NB4 (cell line): ENCODE data around the gene ZDHHC4.

Source experiments
- DNase-seq: peaks from one replicate; pipeline ENCODE4 v3.0.0; 2010; ENCODE audit warnings: low read depth
- H3K4me3 ChIP-seq: one replicate; pipeline ENCODE4 v1.5.1; 2011; ENCODE audit warnings: mild to moderate bottlenecking, low read depth, low read length, moderate library complexity
- CTCF ChIP-seq: IDR thresholded peaks from one replicate; pipeline ENCODE4 v1.5.1; 2012; ENCODE audit warnings: low read depth, low read length
- MYC ChIP-seq: IDR thresholded peaks from 2 replicates; pipeline ENCODE4 v1.6.1; 2011; ENCODE audit warnings: low read depth, low read length
- POLR2A ChIP-seq: IDR thresholded peaks from 2 replicates; pipeline ENCODE4 v1.6.1; 2011; ENCODE audit warnings: mild to moderate bottlenecking; ENCODE audit not compliant: insufficient read length; ENCODE audit errors: extremely low read depth
- TF ChIP-seq, protein P1 (sequence below): IDR thresholded peaks from 2 replicates; pipeline ENCODE4 v1.6.1; 2011; ENCODE audit warnings: low read depth, low read length

ZDHHC4 gene

GRCh38 chr7:6563936-6564770 lies 13.1 kb upstream of the ZDHHC4 start:
- TF ChIP-seq CTCF (no peak), MYC (no peak)
- no peak overlapping the region for H3K4me3 ChIP-seq
- DNase-seq = no peak

GRCh38 chr7:6565655-6566054 lies 11.6 kb upstream of the ZDHHC4 start:
- no peak for DNase-seq
- H3K4me3 ChIP-seq = no peak overlapping the region
- TF ChIP-seq POLR2A = no peak
- TF ChIP-seq, protein P1, sequence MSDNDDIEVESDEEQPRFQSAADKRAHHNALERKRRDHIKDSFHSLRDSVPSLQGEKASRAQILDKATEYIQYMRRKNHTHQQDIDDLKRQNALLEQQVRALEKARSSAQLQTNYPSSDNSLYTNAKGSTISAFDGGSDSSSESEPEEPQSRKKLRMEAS = no peak
- TF ChIP-seq MYC = no peak
- TF ChIP-seq CTCF = no peak

DNA sequence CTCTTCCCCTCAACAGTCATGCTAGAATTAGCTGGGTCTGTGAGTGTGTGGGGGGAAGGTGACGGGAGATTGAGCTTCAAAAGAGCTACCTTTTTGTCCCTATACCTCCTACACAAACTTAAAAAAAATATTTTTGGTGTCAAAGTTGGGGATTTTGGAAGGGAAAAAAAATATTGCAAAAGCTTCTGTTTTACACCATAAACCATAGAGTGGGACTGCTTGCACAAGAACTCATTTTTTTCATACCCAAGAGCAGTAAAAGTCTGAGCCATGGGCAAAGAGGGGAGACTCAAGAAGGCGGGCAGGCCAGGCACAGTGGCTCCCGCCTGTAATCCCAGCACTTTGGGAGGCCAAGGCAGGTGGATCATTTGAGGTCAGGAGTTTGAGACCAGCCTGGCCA lies 9.4 kb upstream of the ZDHHC4 start:
- TF ChIP-seq MYC = no peak
- no peak for DNase-seq
- H3K4me3 ChIP-seq = no peak overlapping the region

DNA sequence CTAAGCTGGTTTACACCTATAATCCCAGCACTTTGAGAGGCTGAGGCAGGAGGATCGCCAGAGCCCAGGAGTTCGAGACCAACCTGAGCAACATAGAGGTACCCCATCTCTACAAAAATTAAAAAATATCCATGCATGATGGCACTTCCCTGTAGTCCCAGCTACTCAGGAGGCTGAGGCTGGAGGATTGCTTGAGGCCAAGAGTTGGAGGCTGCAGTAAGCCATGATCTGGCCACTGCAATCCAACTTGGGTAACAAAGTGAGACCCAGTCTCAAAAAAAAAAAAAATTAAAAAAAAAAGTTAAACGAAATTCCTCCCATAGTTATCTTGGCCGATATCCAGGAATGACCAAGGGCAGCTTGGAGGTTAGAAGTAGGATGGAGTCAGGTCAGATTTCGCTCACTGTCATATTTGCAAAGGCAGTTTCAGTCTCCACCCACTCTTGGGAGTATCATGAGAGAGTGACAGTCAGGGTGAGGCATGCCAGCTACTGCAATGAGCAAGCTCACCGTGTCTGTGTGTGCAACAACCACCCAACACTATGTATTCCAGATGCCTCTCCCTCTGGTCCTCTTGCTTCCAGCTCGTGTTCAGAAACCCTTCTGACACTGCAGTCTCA lies 6.0 kb upstream of the ZDHHC4 start:
- no peak for DNase-seq
- TF ChIP-seq, protein P1 = no peak
- no peak overlapping the region for H3K4me3 ChIP-seq

GRCh38 chr7:6575281-6576023 lies 1.8 kb upstream of the ZDHHC4 start:
- no peak for DNase-seq

DNA sequence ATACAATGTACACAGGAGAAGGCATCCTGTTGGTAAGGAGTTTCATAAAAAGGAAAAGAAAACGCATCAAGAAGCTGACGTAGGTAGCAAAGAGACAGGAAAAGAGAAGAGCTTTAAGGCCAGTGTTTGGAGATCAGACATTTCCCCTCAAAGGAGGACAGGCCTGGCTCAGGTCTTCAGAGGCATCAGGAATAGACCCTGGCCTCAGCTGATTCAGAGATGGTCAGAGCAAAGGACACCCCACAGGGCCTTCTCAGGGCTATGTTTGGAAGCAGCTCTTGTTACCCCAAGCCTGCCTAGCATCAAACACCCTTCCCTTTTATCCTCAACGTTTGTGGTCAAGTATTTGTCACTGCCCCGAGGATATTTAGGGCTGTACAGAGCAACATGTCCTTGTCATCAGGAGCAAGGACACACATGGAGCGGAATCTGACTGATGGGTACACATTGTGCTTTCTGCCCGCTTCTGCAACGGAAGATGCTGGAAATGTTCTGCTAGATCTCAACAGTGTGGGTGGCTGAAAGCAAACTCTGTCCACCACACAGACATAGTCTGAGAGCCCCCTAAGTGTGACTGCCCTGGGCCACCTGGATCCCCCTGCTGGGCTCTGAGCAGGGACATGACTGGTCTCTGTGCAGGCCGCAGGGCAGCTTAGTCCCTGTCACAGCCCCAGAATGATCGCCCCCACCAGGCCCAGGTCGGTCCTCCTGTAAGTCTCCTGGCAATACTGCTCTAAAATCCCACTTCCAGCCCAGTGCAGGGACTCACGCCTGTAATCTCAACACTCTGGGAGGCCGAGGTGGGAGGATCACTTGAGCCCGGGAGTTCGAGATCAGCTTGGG lies 1.0 kb upstream of the ZDHHC4 start:
- TF ChIP-seq, protein P1 = no peak
- no peak for TF ChIP-seq POLR2A
- TF ChIP-seq CTCF = no peak
- no peak for TF ChIP-seq MYC

More at GRCh38 chr7:6575281-6576023, 1.8 kb upstream of the ZDHHC4 start:
- TF ChIP-seq, protein P1 = no peak
- no peak for TF ChIP-seq MYC
- TF ChIP-seq POLR2A = no peak
- no peak for TF ChIP-seq CTCF
- no peak overlapping the region for H3K4me3 ChIP-seq

DNA sequence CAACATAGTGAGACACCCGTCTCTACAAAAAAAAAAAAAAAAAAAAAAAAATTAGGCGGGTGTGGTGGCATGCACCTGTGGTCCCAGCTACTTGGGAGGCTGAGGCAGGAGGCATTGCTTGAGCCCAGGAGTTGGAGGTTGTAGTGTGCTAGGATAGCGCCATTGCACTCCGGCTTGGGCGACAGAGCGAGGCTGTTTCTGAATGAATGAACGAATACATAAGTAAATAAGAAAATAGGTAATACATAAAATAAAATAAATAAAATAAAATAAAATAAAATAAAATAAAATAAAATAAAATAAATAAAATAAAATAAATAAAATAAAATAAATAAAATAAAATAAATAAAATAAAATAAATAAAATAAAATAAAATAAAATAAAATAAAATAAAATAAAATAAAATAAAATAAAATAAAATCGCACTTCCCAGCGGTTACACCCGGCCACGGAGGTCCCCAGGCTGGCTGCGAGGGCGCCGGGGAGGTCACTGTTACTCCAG lies 336 bp upstream of the ZDHHC4 start:
- H3K4me3 ChIP-seq = peak overlapping the region; percentile 87
- DNase-seq = peak; percentile 52

More for the DNA sequence above, 1.0 kb upstream of the ZDHHC4 start:
- peak; percentile 66 for DNase-seq
- H3K4me3 ChIP-seq = peak overlapping the region; percentile 87
